Measurements from ENCODE around the gene MCF2L2.
"Not testable (repeated sequence)": the region's sequence is repeated elsewhere in the genome, so short reads cannot be mapped to it uniquely, and the experiment has no call there.

Gene MCF2L2

DNA sequence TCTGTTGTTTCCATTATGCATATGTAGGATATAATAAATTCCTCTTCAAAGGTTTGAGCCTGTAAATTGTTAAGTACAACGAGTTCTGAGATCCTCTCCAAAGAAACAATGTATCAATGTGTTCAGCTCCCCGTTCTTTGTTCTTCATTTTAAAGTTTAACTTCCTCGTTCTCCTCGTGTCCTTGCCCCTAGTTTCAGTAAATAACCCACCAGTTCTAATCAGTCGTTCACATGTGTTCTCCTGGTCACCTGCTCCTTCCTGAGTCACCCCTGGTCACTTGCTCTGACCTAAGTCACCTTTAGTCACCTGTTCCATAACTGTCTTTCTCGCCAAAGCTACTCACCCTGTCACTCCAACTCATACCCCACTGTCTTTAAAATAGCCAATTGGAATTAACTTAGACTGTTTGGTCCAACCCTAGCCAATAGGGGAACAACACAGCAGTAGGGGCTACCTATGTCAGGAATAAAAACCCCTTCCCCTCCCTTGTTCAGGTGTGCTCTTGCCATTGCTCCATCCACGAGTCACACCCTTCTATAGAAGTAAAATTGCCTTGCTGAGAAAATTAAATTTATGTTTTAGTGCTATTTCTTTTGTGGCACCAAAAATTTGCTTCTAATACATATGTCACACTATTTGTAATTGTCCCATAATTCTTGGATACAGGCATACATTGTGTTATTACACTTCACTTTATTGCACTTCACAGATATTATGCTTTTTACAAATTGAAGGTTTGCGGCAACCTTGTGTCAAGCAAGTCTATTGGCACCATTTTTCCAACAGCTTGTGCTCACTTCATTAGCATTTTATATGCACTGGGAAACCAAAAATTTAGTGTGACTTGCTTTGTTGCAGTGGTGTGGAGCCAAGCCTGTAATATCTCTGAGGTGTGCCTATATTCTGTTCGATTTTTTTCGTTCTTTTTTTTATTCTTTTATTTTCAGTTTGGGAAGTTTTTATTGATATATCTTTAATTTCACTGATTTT, 15.3 kb upstream of the MCF2L2 start:
- DNase-seq, result no peak

DNA sequence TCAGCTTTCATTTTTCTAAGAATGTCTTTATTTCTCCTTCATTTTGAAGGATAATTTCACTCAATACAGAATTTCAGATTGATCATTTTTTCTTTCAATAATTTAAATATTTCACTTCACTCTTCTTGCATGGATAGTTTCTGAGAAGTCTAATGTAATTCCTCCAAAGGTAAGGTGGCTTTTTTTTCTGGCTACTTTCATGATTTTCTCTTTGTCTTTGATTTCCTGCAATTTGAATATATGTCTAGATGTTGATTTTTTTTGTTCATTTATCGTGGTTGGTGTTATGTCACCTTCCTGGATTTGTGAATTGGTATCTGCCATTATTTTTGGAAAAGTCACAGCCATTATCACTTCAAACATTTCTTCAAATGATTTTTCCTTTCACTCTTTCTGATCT, 14.6 kb upstream of the MCF2L2 start:
- no peak for DNase-seq

- not testable (repeated sequence) for DNase-seq
These were observed 12.1 kb upstream of the MCF2L2 start for GRCh38 chr3:183440521-183440920.

DNA sequence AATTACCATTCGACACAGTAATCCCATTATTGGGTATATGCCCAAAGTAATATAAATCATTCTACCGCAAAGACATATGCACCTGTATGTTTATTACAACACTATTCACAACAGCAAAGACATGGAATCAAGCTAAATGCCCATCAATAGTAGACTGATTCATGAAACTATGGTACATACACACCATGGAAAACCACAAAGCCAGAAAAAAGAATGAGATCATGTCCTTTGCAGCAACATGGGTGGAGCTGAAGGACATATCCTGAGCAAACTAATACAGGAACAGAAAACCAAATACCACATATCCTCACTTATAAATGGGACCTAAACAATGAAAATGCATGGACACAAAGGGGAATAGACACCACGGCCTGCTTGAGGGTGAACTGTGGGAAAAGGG, 11.1 kb upstream of the MCF2L2 start:
- no peak for DNase-seq

DNA sequence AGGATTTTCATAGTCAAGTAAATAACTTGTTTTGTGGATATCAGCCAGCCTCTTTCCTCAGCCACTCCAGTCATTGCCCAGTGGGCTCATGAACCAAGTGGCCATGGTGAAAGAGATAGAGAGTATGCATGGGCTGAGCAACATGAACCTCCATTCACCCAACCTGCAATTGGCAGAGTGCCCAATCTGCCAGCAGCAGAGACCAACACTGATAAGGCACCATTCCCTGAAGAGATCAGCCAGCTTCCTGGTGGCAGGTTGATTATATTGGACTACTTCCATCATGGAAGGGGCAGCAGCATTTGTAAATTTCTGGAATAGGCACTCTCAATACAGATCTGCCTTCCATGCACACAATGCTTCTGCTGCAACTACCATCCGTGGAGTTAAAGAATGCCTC, 10.3 kb upstream of the MCF2L2 start:
- DNase-seq, result no peak

GRCh38 chr3:183437666-183438564, 9.5 kb upstream of the MCF2L2 start:
- no peak for DNase-seq

DNA sequence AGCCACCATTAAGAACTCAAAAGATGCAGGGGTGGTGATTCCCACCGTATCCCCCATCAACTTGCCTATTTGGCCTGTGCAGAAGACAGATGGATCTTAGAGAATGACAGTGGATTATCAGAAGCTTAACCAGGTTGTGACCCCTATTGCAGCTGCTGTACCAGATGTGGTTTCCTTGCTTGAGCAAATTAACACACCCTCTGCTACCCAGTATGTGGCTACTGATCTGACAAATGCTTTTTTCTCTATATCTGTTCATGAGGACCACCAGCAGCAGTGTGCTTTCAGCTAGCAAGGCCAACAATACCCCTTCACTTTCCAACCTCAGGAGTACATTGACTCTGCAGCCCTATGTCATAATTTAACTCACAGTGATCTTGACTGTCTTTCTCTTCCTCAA, 8.6 kb upstream of the MCF2L2 start:
- no peak for DNase-seq

DNA sequence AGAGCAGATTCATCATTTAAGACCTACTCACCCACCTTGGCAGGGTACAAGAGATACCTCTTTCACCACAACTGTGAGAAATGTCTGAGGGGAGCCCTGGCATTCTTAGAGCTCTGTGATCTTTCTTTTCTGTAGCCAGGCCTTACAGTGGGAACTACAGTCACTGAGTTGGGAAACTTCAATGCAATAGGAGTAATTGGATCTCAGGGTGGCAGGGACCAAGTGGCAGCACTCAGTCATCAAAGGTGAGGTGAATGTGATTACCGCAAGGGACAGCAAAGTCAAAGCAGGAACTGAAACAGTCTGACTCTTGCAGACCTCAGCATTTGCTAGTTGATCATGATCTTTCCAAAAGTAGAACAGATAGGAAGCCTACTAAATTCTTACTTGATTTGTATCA, 7.2 kb upstream of the MCF2L2 start:
- no peak for DNase-seq

DNA sequence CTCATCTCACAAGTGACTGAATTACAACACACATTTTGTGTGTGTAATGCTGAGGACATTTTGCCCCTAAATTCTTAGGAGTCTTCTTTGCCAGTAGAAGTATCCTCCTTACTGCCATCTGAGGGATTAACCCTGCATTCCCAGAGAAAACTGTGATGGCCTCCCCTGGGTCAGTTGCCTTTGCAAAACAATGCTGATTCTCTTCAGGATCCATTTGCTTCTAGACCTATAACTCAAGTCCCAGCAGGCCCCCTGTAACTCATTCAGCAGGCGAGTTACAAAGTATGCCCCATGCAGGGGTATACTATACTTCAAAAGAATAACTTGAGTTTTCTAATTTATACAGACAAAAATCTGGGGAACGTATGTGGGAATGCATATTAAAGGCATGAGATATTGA, 6.6 kb upstream of the MCF2L2 start:
- DNase-seq, result no peak

DNA sequence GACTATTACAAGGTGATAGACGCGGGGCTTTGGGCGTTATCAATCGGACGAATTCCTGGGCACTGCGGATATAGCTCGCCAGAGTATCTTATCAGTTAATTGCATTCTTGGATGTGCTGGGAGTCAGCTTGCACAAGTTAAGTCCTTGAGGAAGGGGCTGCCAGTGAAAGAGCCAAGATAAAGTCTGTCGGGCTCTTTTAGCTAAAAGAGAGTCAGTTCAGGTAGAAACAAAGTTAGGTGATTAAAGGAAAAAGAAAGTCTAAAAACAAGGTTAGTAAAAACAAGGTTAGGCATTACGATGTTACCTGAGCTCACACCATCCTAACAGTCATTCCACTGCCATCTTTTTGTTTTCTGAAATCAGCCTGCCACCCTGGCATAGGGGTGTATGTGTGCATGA, 6.1 kb upstream of the MCF2L2 start:
- no peak for DNase-seq

DNA sequence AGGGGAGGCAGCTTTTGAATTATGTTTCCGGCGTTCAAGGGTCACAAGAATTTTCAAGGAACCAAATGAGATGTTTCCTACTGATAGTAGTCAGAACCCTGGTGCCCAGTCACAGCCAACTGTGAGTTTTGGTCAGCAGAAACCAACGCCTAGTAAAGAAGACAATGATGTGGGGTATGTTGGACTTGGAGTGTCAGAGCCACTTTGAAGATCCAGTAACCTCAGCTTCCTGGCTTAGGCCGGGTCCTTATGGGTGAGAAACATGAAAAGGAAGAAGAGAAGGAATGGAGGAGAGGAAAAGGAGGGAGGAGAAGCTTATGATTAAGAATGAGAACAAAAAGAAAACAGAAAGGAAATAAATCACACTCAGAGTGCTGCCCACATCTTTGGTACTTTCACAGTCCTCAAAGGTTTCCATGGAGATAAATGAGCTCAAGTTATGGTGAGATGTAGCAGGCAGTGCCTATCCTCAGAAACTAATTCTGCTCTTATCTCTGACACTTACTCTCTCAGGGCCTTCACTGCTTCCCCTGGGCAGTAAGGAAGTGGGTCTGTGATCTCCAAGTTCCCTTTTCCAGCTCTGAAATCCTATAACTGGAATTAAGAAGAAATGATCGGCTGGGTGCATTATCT, 2.0 kb upstream of the MCF2L2 start:
- no peak for DNase-seq

- peak; percentile 14 for DNase-seq
These were observed 458 bp downstream of the MCF2L2 start for GRCh38 chr3:183427876-183428446.

DNA sequence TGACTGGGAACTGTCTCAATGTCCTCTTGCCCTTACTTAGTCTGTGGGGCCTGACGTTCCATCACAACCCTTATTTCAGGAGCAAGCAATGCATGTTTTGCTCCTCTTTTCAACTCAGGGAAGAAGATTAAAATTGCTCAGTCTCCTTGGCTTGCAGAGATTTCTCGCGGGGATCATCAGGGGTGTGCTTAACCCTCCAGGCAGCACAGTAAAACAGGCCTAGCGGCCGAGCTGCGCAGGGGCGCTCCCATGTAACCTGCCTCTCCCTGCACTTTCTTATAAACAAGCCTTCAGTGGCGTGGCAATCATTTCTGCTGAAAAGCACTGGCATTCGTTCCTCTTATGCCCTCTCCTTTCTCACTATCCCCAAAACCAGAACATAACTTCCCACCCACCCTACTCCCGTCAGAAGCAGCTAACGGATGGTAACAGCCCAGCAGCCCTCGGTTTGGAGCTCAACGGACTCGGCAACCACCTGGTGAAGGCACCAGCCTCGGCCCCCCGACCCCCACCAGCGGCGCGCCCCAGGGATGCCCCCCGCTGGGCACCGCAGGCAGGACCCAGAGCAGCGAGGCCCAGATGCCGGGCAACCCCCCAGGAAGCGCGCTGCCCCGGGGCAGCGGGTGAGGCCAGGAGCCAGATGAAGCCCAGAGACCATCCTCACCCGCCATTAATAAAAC, 1.1 kb downstream of the MCF2L2 start:
- DNase-seq, result no peak

DNA sequence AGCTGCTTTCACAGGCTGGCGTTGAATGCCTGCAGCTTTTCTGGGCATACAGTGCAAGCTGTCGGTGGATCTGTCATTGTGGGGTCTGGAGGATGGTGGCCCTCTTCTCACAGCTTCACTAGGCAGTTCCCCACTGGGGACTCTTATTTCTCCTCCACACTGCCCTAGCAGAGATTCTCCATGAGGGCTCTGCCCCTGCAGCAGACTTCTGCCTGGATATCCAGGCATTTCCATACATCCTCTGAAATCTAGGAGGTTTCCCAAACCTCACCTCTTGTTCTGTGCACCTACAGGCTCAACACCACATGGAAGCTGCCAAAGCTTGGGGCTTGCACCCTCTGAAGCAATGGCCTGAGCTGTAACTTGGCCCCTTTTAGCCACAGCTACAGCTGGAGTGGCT, 9.6 kb downstream of the MCF2L2 start:
- not testable (repeated sequence) for DNase-seq

- no peak for DNase-seq
These were observed 17.1 kb downstream of the MCF2L2 start for GRCh38 chr3:183411216-183411922.

DNA sequence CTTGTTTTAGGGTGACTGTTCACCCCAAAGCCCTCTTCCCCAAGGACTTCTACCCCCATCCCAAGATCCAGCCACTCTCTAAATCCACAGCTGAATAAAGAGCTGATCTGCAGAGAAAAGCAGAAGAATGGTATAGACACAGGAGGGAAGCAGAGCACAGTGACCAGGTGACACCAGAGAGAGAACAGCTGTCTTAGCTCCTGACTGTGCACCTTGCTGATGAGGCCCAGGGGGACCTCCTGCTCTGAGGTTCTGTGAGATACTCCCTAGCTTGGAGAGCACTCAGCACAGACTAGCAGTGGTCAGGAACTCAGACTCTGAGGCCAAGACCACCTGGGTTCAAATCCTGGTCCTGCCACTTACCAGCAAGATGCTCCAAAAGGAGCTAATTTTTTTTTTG, 17.7 kb downstream of the MCF2L2 start:
- no peak for DNase-seq

- no peak for DNase-seq
These were observed 18.1 kb downstream of the MCF2L2 start for GRCh38 chr3:183410280-183410679.

- no peak for DNase-seq
These were observed 19.2 kb downstream of the MCF2L2 start for GRCh38 chr3:183409219-183409618.

DNA sequence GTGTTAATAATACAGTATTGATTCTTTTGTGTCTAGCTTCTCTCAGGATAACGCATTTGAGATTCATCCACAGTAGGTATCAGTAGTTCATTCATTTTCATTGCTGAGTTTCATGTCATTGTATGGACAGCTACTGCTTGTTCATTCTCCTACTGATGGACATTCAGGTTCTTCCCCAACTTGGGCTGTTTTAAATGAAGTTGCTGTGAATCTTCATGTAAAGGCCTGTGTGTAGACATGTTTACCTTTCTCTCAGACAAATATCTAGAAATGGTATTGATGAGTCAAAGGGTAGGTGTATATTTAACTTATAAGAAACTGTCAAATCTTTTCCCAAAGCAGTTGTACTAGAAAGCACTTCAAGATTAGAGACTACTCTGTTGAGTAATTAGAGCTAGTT, 26.7 kb downstream of the MCF2L2 start:
- DNase-seq, result no peak

- no peak for DNase-seq
These were observed 28.1 kb downstream of the MCF2L2 start for GRCh38 chr3:183400352-183400751.

DNA sequence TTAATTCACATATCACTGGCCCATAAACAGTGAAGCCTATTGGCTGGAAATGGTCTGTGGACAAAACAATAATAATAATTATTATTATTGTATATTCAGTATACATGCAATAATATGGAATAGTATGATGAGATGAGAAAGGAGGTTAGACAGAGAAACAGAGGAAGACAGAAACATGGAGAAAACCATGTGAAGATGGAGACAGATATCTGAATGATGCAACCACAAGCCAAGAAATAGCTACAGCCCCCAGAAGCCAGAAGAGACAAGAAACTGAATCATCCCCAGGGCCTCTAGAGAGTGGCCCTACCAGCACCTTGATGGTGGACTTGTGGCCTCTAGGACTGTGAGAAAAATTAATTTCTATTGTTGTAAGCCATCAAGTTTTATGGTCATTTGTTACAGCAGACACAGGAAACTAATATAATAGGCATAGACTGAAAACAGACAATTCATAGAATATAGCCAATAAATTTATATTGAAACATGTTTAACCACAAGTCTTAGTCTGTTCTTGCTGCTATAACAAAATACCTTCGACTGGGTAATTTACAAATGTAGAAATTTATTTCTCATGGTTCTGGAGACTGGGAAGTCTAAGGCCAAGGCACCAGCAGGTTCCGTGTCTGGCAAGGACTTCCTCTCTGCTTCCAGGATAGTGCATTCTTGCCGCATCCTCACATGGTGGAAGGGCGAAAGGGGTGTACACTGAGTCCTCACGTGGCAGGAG, 31.6 kb downstream of the MCF2L2 start:
- DNase-seq, result no peak
